Endothelial cell of umbilical vein (primary cell): Measurements from ENCODE around the gene HHATL. TPM values are rescaled to one million over a fixed set of nuclear protein-coding genes. Genes with fewer than 3 reads are reported as not detected.

Source experiments
- BruUV-seq: library from RNA; stranded (reverse); fragments of 400-500 nt; replicated peaks from 2 replicates; lab custom pipeline; 2021; lab: Mats Ljungman, UMichigan
- CTCF ChIA-PET: fragments of 300-600, 350-600 bp; sonication (Branson Sonifier 250); formaldehyde crosslinking; loops from one replicate; lab custom pipeline; 2021; ENCODE audit warnings: antibody characterized with exemption, inconsistent platforms; lab: Charles Lee
- POLR2A ChIA-PET: fragments of 300-600, 350-600 bp; sonication (Branson Sonifier 250); formaldehyde crosslinking; loops from one replicate; lab custom pipeline; 2021; ENCODE audit warnings: antibody characterized with exemption, inconsistent platforms; lab: Charles Lee
- DNase-seq: peaks from one replicate; pipeline ENCODE4 v3.0.0-alpha.2; 2011; ENCODE audit warnings: low read depth, low spot score
- FAIRE-seq: peaks from 2 replicates; lab custom pipeline; 2011; peaks lifted over from hg19 to GRCh38; lab: Jason Lieb, UNC
- H2AFZ ChIP-seq: 2 replicates; pipeline ENCODE4 v1.6.0; 2012; ENCODE audit warnings: low read depth, low read length, control low read depth, inconsistent platforms
- H3K27ac ChIP-seq: 2 replicates; pipeline ENCODE4 v1.5.1; 2011; ENCODE audit warnings: low read depth, mild to moderate bottlenecking, control low read depth, low read length, moderate library complexity; ENCODE audit not compliant: insufficient read depth
- H3K27me3 ChIP-seq, 2 experiments: 2 replicates each; pipeline versions ENCODE4 v1.6.0 to v1.6.1; 2011; ENCODE audit warnings: low read length in 2 of 2, mixed read lengths in 1 of 2; ENCODE audit not compliant: control insufficient read depth in 2 of 2, insufficient read depth in 2 of 2
- H3K36me3 ChIP-seq, 2 experiments: 2 replicates in 1 of 2; 3 replicates in 1 of 2; pipeline ENCODE4 v1.5.1; 2011; ENCODE audit warnings: low read length in 2 of 2, mild to moderate bottlenecking in 1 of 2, moderate library complexity in 1 of 2; ENCODE audit not compliant: control insufficient read depth in 2 of 2, insufficient read depth in 2 of 2; ENCODE audit errors: extremely low read depth in 1 of 2
- H3K4me1 ChIP-seq: 3 replicates; pipeline ENCODE4 v1.5.1; 2011; ENCODE audit warnings: mild to moderate bottlenecking, low read length; ENCODE audit not compliant: control insufficient read depth, insufficient read depth; ENCODE audit errors: extremely low read depth
- H3K4me2 ChIP-seq: 2 replicates; pipeline ENCODE4 v1.6.1; 2011; ENCODE audit warnings: low read length, control low read depth, mixed read lengths; ENCODE audit not compliant: insufficient read depth
- H3K4me3 ChIP-seq, 3 experiments: fragments of 200-600 bp in 1 of 3; sonication (generic), shearing (Covaris generic) in 1 of 3; replicated peaks in 1 of 3; 2 replicates each; pipeline ENCODE4 v1.5.1; 2011 to 2016; ENCODE audit warnings: control low read depth in 3 of 3, low read length in 3 of 3, mild to moderate bottlenecking in 2 of 3, inconsistent platforms in 1 of 3, low read depth in 1 of 3, moderate library complexity in 1 of 3; ENCODE audit not compliant: insufficient read depth in 1 of 3
- H3K79me2 ChIP-seq: 2 replicates; pipeline ENCODE4 v1.6.0; 2012; ENCODE audit warnings: low read length, inconsistent platforms; ENCODE audit not compliant: control insufficient read depth, insufficient read depth
- H3K9ac ChIP-seq: replicated peaks from 2 replicates; pipeline ENCODE3; 2011; ENCODE audit warnings: low read length, control low read depth; ENCODE audit not compliant: insufficient read depth; ENCODE audit errors: extremely low read depth
- H3K9me1 ChIP-seq: replicated peaks from 3 replicates; pipeline ENCODE4 v1.6.0; 2011; ENCODE audit warnings: mild to moderate bottlenecking, low read length; ENCODE audit not compliant: control insufficient read depth, insufficient read depth; ENCODE audit errors: extremely low read depth
- H3K9me3 ChIP-seq: replicated peaks from 2 replicates; pipeline ENCODE4 v1.5.1; 2012; ENCODE audit warnings: low read length, inconsistent platforms; ENCODE audit not compliant: control insufficient read depth, insufficient read depth
- H4K20me1 ChIP-seq: replicated peaks from 2 replicates; pipeline ENCODE3; 2011; ENCODE audit warnings: mild to moderate bottlenecking, low read length; ENCODE audit not compliant: control insufficient read depth, insufficient read depth; ENCODE audit errors: extremely low read depth
- MYC ChIP-seq: IDR thresholded peaks from one replicate; pipeline ENCODE4 v1.6.1; 2011; ENCODE audit warnings: mild to moderate bottlenecking, low read depth, low read length
- POLR2A ChIP-seq: IDR thresholded peaks from 2 replicates; pipeline ENCODE4 v1.6.1; 2012; ENCODE audit warnings: low read depth, mild to moderate bottlenecking, control low read depth, low read length
- POLR2AphosphoS5 ChIP-seq: IDR thresholded peaks from 2 replicates; pipeline ENCODE4 v1.6.1; 2012; ENCODE audit warnings: low read depth, mild to moderate bottlenecking, control low read depth, low read length, moderate library complexity; ENCODE audit not compliant: insufficient read depth
- dilution Hi-C: fragments of 300-500 bp; cut with MboI; formaldehyde crosslinking; loops from one replicate; pipeline ENCODE4 v1.15.0; 2019; ENCODE audit warnings: low sequenced_read_pairs; ENCODE audit not compliant: extremely low pct_ligation_motif_present
- intact Hi-C: fragments of 100-400 bp; cut with micrococcal nuclease; formaldehyde crosslinking; loops from one replicate; pipeline ENCODE4 v1.10.0; 2022
- polyA plus RNA-seq, 4 experiments: library from polyadenylated mRNA; depleted of rRNA in 3 of 4; stranded (reverse) in 3 of 4; unstranded in 1 of 4; fragments of >200 nt; gene quantifications; 2 replicates each; pipeline versions ENCODE4 v1.2.1 to v1.2.3, GENCODE V29; 2011 to 2012; ENCODE audit warnings: missing spikeins in 1 of 4
- total RNA-seq: library from RNA; stranded (reverse); gene quantifications from 2 replicates; pipeline ENCODE4 v1.2.3, GENCODE V29; 2021
- TF ChIP-seq, protein P1 (sequence below), 2 donors: IDR thresholded peaks; 1 replicate in 1 of 2; 2 replicates in 1 of 2; pipeline ENCODE4 v1.5.1; 2011; ENCODE audit warnings: low read length in 2 of 2, mild to moderate bottlenecking in 2 of 2, moderate library complexity in 2 of 2, control low read depth in 1 of 2, inconsistent platforms in 1 of 2, low read depth in 1 of 2; ENCODE audit not compliant: insufficient read depth in 1 of 2; ENCODE audit errors: extremely low read depth in 1 of 2

Gene HHATL
- total and polyA plus RNA-seq, 2 donors (not counting 3 experiments of a cell fraction or from before 2014, with no cell fraction given) = not detected

DNA sequence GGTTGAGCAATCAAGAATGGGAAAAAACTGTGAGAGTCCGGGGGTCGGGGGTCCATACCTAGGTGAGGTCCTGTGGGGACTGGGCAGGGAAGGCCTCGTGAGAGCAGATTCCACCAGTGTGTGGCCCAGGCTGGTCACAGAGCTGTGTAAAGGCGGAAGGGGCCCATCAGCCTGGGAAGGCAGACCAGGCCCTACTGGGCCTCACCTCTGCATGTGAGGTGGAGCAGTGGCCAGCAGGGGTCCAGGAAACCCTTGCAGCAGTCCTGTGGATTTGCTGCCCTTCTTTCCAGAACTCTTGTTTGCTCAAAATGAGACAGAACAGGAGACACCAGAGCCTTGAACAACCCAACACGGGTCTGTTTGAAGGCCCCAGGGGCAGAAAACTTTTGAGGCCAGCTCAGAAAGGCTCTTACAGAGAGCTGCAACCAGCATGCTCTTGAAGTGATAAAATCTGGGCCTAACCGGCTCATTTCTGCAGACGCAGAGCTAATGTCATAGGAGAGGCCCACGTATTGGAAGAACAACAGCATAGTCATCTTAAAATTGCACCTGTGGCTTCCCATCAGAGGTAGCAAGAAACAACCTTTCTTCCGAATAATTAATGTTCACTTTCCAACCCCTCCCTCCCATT is 30.3 kb upstream of the HHATL start:
- Histone ChIP-seq H3K4me3 (no peak overlapping the region), H3K27ac (no peak overlapping the region), H3K4me1 (no peaks in the 10 kb centered on the region), H3K4me2 (no peak overlapping the region), H3K27me3 (peaks cover 1 to 4% of the 10 kb centered on the region in 2 experiments), H3K9me1 (no peaks in the 10 kb centered on the region), H4K20me1 (no peaks in the 10 kb centered on the region), H3K9me3 (no peaks in the 10 kb centered on the region), H3K79me2 (no peaks in the 10 kb centered on the region), H2AFZ (no peak overlapping the region), H3K9ac (no peak overlapping the region), H3K36me3 (no peaks in the 10 kb centered on the region)
- ChIA-PET POLR2A (no interaction called here), CTCF (no interaction called here)
- no TSS peak for BruUV-seq
- no peak for DNase-seq
- dilution Hi-C loops (no loop called here), intact Hi-C loops (no loop called here)
- TF ChIP-seq, protein P1, sequence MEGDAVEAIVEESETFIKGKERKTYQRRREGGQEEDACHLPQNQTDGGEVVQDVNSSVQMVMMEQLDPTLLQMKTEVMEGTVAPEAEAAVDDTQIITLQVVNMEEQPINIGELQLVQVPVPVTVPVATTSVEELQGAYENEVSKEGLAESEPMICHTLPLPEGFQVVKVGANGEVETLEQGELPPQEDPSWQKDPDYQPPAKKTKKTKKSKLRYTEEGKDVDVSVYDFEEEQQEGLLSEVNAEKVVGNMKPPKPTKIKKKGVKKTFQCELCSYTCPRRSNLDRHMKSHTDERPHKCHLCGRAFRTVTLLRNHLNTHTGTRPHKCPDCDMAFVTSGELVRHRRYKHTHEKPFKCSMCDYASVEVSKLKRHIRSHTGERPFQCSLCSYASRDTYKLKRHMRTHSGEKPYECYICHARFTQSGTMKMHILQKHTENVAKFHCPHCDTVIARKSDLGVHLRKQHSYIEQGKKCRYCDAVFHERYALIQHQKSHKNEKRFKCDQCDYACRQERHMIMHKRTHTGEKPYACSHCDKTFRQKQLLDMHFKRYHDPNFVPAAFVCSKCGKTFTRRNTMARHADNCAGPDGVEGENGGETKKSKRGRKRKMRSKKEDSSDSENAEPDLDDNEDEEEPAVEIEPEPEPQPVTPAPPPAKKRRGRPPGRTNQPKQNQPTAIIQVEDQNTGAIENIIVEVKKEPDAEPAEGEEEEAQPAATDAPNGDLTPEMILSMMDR (IDR thresholded peaks at IDR 0.05; ENCODE audit: extremely low read depth in 1 of 2, insufficient read depth in 1 of 2, low read depth in 1 of 2, low read length in 2 of 2) = peak in 1 of 2 donors; percentile 8
- no peak for TF ChIP-seq MYC
- no peak for FAIRE-seq

DNA sequence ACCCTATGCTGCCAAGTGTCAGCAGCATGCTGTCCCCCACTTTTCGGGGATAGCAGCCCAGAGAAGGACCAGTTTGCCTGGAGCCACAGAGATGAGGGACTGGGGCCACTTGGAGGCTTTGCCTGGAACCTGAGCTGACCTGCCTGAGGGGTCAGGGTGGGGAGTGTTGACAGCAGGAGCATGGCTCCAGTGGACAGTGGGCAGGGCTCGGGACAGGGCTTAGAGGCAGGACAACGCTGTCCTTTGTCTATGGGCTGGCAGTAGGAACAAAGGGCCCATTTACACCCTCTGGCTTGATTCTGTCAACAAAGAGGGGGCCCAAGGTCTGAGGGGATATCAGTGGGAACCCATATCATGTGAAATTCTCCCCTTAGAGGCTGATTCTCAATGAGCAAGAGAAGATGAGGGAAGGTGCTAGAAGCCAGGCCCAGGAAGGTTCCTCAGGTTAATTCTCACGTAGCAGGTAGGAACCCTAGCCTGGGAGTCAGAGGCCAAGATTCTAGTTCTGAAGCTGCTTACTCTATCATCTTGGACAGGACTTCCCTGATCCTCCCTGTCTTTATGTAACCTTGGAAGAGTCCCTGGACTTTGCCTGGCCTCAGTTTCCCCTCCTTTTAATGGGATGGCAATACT is 29.7 kb upstream of the HHATL start:
- intact Hi-C loops = no loop called here

More for the DNA sequence above, 29.7 kb upstream of the HHATL start:
- H3K27me3 ChIP-seq = peaks cover 4 to 5% of the 10 kb centered on the region in 2 experiments
- H3K9me3 ChIP-seq = no peaks in the 10 kb centered on the region
- no peak overlapping the region for H3K4me3 ChIP-seq
- H2AFZ ChIP-seq = no peak overlapping the region
- FAIRE-seq (no peak), DNase-seq (no peak)
- BruUV-seq = no TSS peak
- H3K36me3 ChIP-seq = no peaks in the 10 kb centered on the region
- no peaks in the 10 kb centered on the region for H4K20me1 ChIP-seq
- no peaks in the 10 kb centered on the region for H3K9me1 ChIP-seq
- TF ChIP-seq MYC (no peak), POLR2AphosphoS5 (no peak), POLR2A (no peak)
- no peak overlapping the region for H3K27ac ChIP-seq
- POLR2A ChIA-PET = no interaction called here
- H3K9ac ChIP-seq = no peak overlapping the region
- H3K4me2 ChIP-seq = no peak overlapping the region
- H3K79me2 ChIP-seq = no peaks in the 10 kb centered on the region
- CTCF ChIA-PET = no interaction called here
- H3K4me1 ChIP-seq = no peaks in the 10 kb centered on the region
- dilution Hi-C loops = no loop called here
